Measurements from ENCODE around the gene LUC7L3.

DNA sequence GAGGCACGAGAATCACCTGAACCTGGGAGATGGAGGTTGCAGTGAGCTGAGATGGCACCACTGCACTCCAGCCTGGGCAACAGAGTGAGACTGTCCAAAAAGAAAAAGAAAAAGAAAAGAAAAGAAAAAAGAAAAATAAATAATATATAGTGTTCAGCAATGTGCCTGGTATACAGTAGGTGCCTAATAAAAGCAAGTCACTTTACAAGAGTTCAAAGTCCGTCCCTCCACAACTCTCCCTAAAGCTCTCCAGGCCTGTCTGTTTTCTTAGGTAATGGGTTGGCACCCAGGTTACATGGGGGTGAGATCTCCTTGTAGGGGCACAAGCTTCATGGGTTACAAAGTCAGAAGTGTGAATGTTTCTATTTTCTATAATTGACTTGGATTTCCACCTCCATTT, 64.5 kb downstream of the LUC7L3 start:
- TF ChIP-seq, protein P1, sequence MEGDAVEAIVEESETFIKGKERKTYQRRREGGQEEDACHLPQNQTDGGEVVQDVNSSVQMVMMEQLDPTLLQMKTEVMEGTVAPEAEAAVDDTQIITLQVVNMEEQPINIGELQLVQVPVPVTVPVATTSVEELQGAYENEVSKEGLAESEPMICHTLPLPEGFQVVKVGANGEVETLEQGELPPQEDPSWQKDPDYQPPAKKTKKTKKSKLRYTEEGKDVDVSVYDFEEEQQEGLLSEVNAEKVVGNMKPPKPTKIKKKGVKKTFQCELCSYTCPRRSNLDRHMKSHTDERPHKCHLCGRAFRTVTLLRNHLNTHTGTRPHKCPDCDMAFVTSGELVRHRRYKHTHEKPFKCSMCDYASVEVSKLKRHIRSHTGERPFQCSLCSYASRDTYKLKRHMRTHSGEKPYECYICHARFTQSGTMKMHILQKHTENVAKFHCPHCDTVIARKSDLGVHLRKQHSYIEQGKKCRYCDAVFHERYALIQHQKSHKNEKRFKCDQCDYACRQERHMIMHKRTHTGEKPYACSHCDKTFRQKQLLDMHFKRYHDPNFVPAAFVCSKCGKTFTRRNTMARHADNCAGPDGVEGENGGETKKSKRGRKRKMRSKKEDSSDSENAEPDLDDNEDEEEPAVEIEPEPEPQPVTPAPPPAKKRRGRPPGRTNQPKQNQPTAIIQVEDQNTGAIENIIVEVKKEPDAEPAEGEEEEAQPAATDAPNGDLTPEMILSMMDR (IDR thresholded peaks at IDR 0.05), result no peak
- TF ChIP-seq POLR2A (IDR thresholded peaks at IDR 0.05) (no peak), POLR2AphosphoS5 (IDR thresholded peaks at IDR 0.05) (no peak)
